GM04503 (cell line): Measurements from ENCODE around the gene UBQLN3.
A peak's percentile ranks its signal among the peaks of the same experiment; 100 is the strongest.

ENCODE experiments used
- DNase-seq: peaks from one replicate; pipeline ENCODE4 v3.0.0-alpha.2; 2012; ENCODE audit warnings: low read depth

The UBQLN3 gene

DNA sequence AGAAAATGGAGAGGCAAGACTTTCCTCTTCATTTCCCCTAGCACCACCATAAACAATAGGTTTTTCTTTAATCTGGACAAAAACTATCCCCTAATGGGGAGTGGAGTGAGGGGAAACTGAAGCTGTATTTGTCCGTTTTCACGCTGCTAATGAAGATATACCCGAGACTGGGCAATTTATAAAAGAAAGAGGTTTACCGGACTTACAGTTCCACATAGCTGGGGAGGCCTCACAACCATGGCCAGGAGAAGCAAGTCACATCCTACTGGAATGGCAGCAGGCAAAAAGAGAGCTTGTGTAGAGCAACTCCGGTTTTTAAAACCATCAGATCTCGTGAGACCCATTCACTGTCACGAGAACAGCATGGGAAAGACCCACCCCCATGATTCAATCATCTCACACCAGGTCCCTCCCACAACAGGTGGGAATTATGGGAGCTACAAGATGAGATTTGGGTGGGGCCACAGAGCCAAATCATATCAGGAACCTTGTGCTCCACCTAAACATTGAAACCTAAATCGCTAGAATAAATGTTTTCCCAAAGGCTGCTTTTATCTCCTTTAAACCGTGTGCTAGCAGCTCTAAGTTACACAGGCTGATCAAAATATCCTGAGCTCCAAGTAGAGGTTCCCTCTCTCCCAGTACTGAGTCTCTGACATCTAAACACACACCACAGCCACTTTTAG is 4.3 kb downstream of the UBQLN3 start:
- DNase-seq: no peak

DNA sequence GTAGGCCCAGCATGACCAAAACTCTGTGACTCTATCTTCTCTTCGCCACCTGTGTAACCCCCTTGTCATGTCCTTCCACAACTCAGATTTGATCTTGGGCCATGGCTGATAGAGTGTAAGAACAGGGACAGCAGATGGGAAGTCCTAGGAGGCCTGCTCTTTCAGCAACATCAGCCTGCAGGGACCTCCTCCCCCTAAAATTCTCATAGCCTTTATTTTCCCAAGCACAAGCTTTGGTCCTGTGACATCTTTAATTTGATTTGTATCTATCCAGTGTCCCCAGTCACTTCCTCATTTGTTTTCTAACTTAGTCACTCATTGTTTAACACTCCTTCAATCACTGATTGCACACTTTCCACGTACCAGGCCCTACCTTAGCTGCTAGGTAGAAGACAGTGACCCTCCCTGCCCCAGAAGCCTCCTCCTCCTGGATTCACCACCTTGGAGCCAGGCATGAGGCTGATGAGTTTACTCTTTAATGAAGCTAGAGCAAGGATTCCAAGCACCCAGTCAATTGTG is 5.3 kb downstream of the UBQLN3 start:
- DNase-seq: no peak

DNA sequence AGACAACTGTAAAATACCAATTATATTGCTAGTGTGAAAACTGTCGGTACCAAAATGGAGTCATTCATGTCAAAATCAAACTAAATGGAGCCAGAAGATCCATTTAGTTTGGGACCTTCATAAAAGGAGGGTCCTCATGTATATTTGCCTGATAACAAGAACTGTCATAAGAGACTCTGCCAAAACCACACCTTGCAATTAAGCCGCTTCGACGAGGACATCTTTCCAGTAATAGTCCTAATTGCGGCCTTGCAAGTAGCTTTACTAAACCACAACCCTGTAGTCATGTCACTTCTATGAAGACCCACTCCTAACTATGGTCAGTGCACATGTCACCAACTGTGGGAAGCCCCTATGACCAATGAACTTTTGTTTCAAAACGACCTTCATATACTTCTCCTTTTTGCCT is 9.4 kb downstream of the UBQLN3 start:
- DNase-seq: no peak

DNA sequence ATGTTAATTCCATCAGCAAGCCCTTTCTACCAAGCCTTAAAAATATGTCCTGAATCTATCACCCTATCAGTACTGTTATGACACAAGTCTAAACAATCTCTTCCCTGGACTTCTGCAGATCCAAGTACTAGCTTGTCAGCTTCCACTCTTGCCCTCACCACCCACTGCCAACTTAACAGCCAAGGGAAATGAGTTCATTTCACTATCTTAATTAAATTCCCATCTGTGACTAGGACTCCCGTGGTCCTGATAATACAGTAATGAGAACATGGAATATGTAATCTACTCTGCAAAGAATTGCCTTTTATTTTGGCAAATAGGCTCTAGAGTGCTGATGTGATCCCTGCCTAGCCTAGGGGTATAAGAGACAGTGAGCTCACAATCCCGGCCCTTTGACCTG is 10.1 kb downstream of the UBQLN3 start:
- DNase-seq: no peak

DNA sequence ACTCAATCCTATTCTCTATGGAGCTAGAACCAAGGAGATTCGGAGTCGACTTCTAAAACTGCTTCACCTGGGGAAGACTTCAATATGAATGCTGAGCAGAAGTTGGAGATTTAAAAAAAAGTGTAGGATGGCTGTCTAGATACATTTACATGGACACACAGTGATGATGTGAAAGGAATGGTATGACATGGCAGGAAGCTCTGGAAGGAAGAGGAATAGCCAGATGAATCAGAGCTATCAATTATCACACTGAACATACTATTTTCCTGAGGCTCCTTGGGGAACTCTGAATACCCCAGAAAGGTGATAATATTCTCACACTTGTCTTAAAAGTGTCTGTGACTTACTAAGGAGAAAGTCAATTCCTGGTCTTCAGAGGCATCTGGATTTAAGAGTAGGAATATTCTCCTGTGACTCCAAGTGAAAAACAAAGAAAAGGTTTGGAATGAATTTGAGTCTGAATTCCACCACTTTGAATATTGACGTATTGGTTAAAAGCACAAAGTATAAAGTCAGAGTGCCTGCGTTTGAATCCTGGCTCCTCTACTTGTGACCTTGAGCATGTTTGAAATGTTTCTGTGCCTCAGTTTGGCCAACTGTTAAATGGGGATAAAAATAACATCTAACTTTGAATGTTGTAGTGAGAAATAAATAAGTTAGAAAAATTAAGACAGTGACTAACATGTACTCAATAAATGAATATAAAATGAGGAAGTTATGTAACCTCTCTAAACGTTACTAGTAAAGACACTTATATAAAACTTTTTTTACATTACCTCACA is 20.0 kb downstream of the UBQLN3 start:
- peak; percentile 6 for DNase-seq

DNA sequence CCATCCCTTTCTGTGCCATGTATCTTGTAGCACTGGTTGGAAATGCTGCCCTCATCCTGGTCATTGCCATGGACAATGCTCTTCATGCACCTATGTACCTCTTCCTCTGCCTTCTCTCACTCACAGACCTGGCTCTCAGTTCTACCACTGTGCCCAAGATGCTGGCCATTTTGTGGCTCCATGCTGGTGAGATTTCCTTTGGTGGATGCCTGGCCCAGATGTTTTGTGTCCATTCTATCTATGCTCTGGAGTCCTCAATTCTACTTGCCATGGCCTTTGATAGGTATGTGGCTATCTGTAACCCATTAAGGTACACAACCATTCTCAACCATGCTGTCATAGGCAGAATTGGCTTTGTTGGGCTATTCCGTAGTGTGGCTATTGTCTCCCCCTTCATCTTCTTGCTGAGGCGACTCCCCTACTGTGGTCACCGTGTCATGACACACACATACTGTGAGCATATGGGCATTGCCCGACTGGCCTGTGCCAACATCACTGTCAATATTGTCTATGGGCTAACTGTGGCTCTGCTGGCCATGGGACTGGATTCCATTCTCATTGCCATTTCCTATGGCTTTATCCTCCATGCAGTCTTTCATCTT is 20.9 kb downstream of the UBQLN3 start:
- no peak for DNase-seq

DNA sequence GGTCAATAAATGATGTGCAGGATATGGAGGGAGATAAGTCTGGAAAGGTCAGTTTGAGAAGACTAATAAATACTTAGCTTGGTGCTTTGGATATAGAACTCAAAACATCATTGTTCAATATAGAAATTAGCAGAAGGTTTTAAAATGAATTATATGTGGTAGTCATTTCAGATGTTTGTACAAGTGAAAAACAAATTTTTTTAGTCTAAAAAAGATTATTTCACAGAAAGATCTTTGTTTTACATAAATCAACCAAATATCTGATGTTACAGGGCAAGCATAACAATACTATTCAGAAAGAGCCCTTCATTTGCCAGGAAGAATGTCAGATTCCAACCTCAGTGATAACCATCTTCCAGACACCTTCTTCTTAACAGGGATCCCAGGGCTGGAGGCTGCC is 21.4 kb downstream of the UBQLN3 start, which contains the start of gene OR52D1:
TSS of gene OR52D1 (plus strand) at position 301 of the 400 bp plus-strand sequence. CDS start at position 323, 22 bp downstream.
- no peak for DNase-seq

DNA sequence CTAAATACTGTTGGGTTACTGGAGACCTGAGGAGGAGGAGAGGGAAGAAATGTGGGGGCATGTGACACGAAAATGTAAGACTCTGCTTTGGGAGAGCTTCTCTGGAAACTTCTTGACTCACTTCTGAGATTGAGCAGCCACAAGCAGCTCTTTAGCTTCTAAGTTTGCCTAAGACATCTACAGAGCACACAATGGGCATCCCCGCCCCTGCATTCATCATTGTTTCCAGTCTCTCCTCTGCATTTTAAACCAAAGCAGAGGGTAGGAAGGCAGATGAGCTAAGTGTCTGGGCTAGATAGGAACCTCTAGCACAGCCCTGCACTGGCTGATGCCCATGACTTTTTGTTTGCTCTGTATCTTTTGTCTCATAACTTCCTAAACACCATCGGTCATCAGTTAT is 23.3 kb downstream of the UBQLN3 start:
- no peak for DNase-seq

DNA sequence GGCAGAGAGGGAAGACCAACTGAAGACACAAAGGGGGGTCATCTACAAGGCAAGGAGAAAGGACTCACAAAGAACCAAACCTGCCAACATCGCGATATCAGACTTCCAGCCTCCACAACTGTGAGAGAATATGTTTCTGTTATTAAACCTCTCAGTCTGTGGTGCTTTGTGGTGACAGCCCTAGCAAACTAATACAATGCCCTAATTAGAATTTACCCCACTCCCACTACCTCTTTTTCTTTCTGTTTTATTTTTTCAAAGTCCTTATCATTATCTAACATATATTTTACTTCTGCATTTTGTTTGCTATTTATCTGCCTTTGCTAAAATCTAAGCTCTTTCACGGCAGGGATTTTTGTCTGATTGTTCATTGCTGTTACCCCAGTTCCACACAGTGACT is 23.8 kb downstream of the UBQLN3 start:
- DNase-seq: no peak

DNA sequence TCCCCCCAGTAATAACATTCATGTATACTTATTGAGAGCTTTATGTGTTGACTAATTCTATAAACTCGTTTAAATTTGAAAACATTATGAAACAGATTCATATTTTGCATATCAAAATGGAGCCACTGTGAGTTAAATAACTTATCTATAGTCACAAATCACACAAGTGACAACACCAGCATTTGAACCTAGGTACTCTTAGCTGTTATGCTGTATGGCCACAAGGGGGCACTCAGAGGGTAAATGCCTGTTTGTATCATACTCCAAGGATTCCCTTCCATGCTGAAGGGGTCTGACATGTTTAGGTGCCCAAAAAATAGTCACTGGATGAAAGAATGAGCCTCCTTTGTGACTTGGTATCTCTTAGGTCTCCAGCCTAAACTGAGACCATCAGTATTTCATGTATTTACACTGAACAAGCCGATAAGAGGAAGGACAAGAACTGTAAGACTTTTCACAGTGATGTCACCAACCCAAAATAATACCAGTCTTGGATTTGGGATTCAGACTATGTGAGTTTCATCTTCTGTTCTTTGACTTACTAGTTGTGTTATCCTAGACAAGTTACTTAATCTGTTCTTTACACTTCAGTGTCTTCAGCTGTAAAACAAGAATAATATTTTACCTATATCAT is 33.5 kb downstream of the UBQLN3 start:
- DNase-seq: no peak

DNA sequence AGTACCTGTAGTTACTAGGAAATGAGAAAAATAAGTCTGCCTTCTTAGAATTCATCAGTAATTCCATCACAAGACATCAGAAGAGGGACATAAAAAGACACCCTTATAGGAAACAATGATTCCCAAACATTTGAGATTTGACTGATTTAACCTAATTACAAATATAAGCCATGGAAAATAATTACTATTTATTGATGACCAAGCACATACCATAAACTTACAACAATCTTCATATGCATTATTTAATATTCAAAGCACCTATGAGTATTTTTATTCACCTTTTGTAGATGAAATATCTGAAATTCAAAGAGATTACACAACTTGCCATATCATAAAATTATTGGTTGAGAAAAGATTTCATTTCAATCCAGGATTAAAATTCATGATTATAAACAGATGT is 35.8 kb downstream of the UBQLN3 start:
- no peak for DNase-seq

DNA sequence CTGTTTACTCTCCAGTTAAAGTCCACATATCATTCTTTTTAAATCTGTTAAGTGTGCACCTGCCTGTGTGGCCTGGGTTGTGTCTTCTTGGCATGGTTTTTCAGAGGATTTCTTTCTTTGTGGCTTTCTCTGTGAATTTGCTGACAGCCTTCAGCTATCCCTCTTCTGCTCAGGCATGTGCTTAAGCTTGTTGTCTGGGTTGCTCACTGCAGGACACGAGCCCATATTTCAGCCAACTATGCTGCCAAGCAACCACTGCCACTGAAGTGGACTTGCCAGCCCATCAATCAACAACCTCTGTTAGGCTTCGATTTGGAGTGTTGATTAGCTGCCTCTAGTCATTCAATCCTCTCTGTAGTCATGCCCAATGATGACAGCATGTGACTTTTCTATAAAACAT is 42.2 kb downstream of the UBQLN3 start:
- DNase-seq: no peak

DNA sequence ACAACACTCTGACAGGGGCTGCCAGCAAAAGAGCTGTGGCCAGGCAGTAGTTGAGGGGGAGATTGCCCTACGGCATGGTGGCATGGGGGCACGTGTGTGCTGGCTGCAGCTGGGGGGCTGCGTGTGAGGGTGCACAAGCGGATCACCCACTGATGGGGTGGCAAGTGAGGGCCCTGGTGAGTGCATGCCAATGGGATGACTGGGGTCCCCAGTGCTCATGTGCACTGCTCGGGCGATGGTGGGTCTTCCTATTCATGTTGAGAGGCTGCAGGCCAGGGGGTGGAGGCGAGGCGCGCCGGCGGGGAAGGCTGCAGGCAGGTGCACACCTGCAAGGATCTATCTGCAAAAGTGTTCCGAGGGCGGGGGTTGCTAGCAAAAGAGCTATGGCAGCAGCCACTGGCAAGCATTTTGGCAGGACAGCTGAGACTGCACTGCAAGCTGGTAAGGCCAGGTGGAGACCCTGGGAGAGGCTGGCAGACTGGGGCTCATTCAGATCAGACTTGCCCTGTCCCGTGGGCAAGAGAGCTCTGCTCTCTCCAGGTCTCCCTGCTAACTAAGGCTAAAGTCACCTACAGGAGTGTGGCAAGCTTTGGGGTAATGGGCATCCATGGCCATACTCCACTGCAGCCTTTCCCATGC is 48.7 kb downstream of the UBQLN3 start:
- no peak for DNase-seq
